ENCODE results near the gene RAB31.

DNA sequence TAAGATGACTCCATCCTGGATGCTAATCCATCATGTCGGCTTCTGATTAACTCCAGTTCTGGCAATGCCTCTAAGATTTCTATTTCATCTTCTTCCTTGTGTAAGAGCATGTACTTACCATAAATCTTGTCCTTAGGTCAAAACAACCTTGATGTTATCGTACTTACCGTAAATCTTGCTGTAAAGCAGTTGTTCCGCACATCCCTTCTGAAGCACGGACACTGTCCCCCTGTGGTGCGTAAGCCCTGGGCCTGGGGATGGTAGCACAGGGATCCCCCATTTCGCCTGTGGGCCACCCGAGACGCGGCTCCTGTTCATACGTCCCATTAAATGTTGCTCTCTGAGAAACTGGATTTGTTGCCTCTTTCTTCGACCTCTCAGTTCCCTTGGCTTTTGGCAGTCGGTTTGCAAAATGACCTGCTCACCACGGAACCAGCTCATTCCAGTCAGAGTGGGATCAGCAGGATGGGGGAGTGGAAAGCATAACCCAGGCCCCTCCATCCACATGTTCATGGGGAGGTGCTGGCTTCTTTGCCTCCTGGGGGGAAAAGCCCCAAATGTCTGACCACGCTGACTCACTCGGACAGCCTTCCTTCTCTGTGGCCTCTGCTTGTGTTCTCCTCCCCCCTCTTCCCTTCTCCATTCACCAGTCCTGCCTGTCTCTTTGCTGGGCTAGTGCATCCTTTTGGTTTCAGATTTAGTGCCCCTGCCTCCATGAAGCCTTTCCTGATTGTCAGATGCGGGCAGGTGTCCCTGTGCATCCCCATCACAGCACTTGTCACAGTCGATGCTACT lies 49.9 kb downstream of the RAB31 start:
- TF ChIP-seq, protein P1, sequence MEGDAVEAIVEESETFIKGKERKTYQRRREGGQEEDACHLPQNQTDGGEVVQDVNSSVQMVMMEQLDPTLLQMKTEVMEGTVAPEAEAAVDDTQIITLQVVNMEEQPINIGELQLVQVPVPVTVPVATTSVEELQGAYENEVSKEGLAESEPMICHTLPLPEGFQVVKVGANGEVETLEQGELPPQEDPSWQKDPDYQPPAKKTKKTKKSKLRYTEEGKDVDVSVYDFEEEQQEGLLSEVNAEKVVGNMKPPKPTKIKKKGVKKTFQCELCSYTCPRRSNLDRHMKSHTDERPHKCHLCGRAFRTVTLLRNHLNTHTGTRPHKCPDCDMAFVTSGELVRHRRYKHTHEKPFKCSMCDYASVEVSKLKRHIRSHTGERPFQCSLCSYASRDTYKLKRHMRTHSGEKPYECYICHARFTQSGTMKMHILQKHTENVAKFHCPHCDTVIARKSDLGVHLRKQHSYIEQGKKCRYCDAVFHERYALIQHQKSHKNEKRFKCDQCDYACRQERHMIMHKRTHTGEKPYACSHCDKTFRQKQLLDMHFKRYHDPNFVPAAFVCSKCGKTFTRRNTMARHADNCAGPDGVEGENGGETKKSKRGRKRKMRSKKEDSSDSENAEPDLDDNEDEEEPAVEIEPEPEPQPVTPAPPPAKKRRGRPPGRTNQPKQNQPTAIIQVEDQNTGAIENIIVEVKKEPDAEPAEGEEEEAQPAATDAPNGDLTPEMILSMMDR (conservative IDR thresholded peaks at IDR 0.05 in 1 of 2, IDR thresholded peaks at IDR 0.05 in 1 of 2; ENCODE audit: extremely low read depth in 1 of 2, insufficient read depth in 1 of 2, low read depth in 1 of 2, low read length in 2 of 2) = no peak
- no peak for TF ChIP-seq EZH2 (IDR thresholded peaks at IDR 0.05; ENCODE audit: borderline replicate concordance, low read length)
